ENCODE results near the gene CHGA.

DNA sequence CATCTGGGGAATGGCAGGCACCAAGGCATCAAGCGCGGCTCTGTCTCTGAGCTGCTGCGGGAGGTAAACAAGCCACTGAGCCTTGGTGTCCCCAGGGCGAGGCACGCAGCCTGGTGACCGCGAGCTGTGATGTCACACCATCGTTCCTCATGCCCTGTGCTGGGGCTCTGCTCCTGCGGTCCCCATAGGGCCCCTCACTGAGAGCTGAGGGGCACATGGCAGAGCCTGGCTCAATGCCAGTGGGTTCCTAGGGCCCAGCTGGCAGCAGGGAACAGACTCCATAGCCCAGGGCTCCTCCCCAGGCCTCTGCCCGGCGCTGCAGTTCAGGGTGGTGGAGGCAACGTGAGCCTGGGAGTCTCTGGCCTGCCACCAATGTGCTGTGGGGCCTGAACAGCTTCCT lies 22.6 kb downstream of the CHGA start:
- no peak for TF ChIP-seq CREM (IDR thresholded peaks at IDR 0.05; ENCODE audit: low read depth)
- TF ChIP-seq, protein P1, sequence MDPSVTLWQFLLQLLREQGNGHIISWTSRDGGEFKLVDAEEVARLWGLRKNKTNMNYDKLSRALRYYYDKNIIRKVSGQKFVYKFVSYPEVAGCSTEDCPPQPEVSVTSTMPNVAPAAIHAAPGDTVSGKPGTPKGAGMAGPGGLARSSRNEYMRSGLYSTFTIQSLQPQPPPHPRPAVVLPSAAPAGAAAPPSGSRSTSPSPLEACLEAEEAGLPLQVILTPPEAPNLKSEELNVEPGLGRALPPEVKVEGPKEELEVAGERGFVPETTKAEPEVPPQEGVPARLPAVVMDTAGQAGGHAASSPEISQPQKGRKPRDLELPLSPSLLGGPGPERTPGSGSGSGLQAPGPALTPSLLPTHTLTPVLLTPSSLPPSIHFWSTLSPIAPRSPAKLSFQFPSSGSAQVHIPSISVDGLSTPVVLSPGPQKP (IDR thresholded peaks at IDR 0.05; ENCODE audit: low read depth, low read length) = no peak
- TF ChIP-seq RFX5 (IDR thresholded peaks at IDR 0.05; ENCODE audit: low read depth, low read length) = no peak
- TF ChIP-seq, protein P2, sequence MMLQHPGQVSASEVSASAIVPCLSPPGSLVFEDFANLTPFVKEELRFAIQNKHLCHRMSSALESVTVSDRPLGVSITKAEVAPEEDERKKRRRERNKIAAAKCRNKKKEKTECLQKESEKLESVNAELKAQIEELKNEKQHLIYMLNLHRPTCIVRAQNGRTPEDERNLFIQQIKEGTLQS (IDR thresholded peaks at IDR 0.05; ENCODE audit: borderline replicate concordance, extremely low read depth, low read depth, low read length) = no peak

Measured in GM12878 (cell line).